ENCODE data around the gene SCYGR5. TPM values are rescaled to one million over a fixed set of nuclear protein-coding genes. Genes with fewer than 3 reads are reported as not detected.

Gene SCYGR5
- total RNA-seq, 1 experiment from 2014 or later = not detected

GRCh38 chr2:227634201-227634600 lies 32.4 kb upstream of the SCYGR5 start:
- no peak overlapping the region for H3T11ph ChIP-seq (ENCODE audit: low read length)
- H4K5ac ChIP-seq (ENCODE audit: insufficient read length, low read depth, low read length) = no peak overlapping the region
- no peak overlapping the region for H3K4me3 Mint-ChIP-seq
- H3K4me2 ChIP-seq (ENCODE audit: insufficient read depth, insufficient read length, low read length) = no peak overlapping the region
- no peak overlapping the region for H3K27ac Mint-ChIP-seq
- no peak overlapping the region for H2BK5ac ChIP-seq (ENCODE audit: insufficient read length, low read length)
- H3K36me3 Mint-ChIP-seq (ENCODE audit: insufficient read depth in 1 of 3, low read depth in 3 of 3) = no peaks in the 10 kb centered on the region
- H3K79me1 ChIP-seq (ENCODE audit: insufficient read depth, low read depth, low read length, poor library complexity, severe bottlenecking) = no peaks in the 10 kb centered on the region
- no peaks in the 10 kb centered on the region for H3K27me3 Mint-ChIP-seq (ENCODE audit: low read depth)
- no peak overlapping the region for H3K56ac ChIP-seq (ENCODE audit: insufficient read length, low read depth, low read length)
- H3K4me1 ChIP-seq (ENCODE audit: insufficient read depth, low read length) = no peaks in the 10 kb centered on the region; the same call in 1 of the 2 replicates
- no peak overlapping the region for H3K23ac ChIP-seq (ENCODE audit: insufficient read length, low read depth, low read length)
- no peaks in the 10 kb centered on the region for H3K27me3 ChIP-seq (ENCODE audit: insufficient read depth, low read length)
- H3K9me3 ChIP-seq (ENCODE audit: control insufficient read depth, low read depth, low read length) = no peaks in the 10 kb centered on the region
- no peaks in the 10 kb centered on the region for H4K20me1 ChIP-seq (ENCODE audit: control insufficient read depth, insufficient read depth, insufficient read length)
- H2BK20ac ChIP-seq (ENCODE audit: low read depth, low read length, poor library complexity, severe bottlenecking) = no peak overlapping the region
- no peak overlapping the region for H3K9ac ChIP-seq (ENCODE audit: extremely low read depth, insufficient read length, low read length)
- no peak overlapping the region for H3K14ac ChIP-seq (ENCODE audit: insufficient read depth, low read length)
- DNase-seq = no peak
- no peaks in the 10 kb centered on the region for H3K79me2 ChIP-seq (ENCODE audit: insufficient read depth, low read length)
- H2BK120ac ChIP-seq (ENCODE audit: low read depth, low read length, poor library complexity, severe bottlenecking) = no peak overlapping the region
- H2BK12ac ChIP-seq (ENCODE audit: insufficient read length, low read depth, low read length) = no peak overlapping the region
- H3K23me2 ChIP-seq (ENCODE audit: insufficient read length, low read depth, low read length, poor library complexity, severe bottlenecking) = no peaks in the 10 kb centered on the region
- WGBS (ENCODE audit: extremely low coverage, insufficient read length, low lambda C conversion rate) = no CpG with 5 or more reads among the region's 3 CpGs
- H2AK5ac ChIP-seq (ENCODE audit: insufficient read length, low read length) = no peak overlapping the region
- TF ChIP-seq CTCF (conservative IDR thresholded peaks at IDR 0.05) = no peak
- no peak overlapping the region for H4K8ac ChIP-seq (replicated peaks; ENCODE audit: insufficient read length, low read depth, low read length)
- no peaks in the 10 kb centered on the region for H3K9me3 Mint-ChIP-seq
- H3K18ac ChIP-seq (ENCODE audit: insufficient read length, low read depth, low read length) = no peak overlapping the region
- H3K27ac ChIP-seq (ENCODE audit: insufficient read length, low read depth, low read length) = no peak overlapping the region
- H2AFZ ChIP-seq (ENCODE audit: low read length) = no peak overlapping the region
- no peak overlapping the region for H4K91ac ChIP-seq (ENCODE audit: insufficient read length, low read depth, low read length)
- H3K4ac ChIP-seq (ENCODE audit: low read depth, low read length) = no peak overlapping the region
- no peaks in the 10 kb centered on the region for H3K4me1 Mint-ChIP-seq
- H2BK15ac ChIP-seq (ENCODE audit: low read depth, low read length) = no peak overlapping the region

All from H9 (cell line).